ENCODE measurements around the gene RCN2.

The RCN2 gene

GRCh38 chr15:76996526-76997401 is 65.2 kb downstream of the RCN2 start:
- TF ChIP-seq CTCF (IDR thresholded peaks at IDR 0.05; ENCODE audit: low read depth, low read length): no peak
- H3K4me3 ChIP-seq (ENCODE audit: low read depth, low read length): no peak overlapping the region

DNA sequence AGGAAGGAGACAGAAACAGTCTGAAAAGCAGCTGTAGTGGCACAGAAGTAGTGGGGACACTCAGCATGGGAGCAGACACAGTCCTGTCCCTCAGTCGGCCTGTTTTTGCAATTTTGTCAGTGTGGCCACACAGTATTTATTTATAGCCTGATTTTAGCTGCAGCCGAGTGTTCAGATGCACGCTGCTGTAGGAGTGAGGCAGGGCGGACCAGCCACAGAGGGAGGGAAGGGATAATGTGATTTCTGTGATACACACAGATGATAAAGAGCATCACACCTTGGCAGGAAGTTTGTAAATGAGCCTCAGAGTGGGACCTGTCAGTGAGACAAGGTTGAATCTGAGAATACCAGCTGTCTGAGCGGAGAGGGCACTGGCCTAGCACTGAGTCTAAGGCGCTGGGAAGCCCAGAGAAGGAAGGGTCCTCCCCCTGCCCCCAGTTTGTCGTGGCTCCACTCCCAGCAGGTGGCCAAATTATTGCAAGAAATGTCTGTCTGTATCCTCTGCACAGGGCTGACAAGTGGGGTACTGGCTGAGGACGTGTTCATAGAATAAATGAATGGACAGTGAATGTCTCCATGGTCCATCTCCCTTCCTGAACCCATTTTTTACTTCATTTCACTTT is 67.2 kb downstream of the RCN2 start:
- TF ChIP-seq CTCF (IDR thresholded peaks at IDR 0.05; ENCODE audit: low read depth, low read length): no peak
- H3K4me3 ChIP-seq (ENCODE audit: low read depth, low read length): no peak overlapping the region

- TF ChIP-seq CTCF (IDR thresholded peaks at IDR 0.05; ENCODE audit: low read depth, low read length): no peak
- H3K4me3 ChIP-seq (ENCODE audit: low read depth, low read length): no peak overlapping the region
These were observed 68.4 kb downstream of the RCN2 start for GRCh38 chr15:76999996-77000395.

DNA sequence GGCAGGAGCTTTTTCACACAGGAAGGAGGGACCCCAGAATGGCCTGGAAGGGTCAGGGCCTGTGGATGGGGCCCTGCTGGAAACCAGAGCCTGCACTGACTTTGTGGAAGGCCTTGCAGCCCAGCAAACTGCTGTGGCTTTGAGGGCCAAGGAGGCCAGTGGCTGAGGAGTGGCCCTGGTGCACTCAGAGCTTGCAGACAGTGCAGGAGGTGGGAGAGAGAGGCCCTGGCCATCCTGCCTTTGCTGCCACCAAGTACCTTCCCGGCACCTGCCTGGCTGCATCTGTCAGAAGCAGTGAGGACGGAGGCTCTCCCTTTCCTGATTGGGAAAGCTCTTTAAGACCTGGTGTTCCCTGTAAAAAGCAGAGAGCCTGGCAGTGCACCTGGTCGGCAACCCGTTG is 69.8 kb downstream of the RCN2 start:
- TF ChIP-seq CTCF (IDR thresholded peaks at IDR 0.05; ENCODE audit: low read depth, low read length): no peak
- H3K4me3 ChIP-seq (ENCODE audit: low read depth, low read length): no peak overlapping the region

DNA sequence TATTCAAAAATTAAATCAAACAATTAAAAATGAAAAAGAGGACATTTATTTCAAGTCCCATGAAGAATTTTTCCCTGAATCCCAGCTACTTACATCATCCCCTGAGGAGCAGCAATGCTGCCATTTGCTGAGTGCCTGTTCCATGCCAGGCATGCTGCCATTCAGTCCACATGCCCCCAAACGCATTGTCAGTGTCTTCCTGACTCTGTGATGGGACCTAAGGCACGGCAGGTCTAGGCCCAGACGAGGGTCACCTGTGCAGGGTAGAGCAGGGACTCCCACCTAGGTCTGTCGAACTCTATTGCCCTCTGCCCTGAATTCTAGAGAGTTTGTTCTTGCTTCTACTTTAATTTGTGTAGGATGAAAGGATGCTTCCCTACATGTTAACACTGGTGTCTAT is 70.4 kb downstream of the RCN2 start:
- TF ChIP-seq CTCF (IDR thresholded peaks at IDR 0.05; ENCODE audit: low read depth, low read length): no peak
- no peak overlapping the region for H3K4me3 ChIP-seq (ENCODE audit: low read depth, low read length)

GRCh38 chr15:77002436-77002835 is 70.9 kb downstream of the RCN2 start:
- TF ChIP-seq CTCF (IDR thresholded peaks at IDR 0.05; ENCODE audit: low read depth, low read length): no peak
- H3K4me3 ChIP-seq (ENCODE audit: low read depth, low read length): no peak overlapping the region

Measured in WI38 (cell line).